ENCODE results near the gene CYP4F22.
"Not testable (repeated sequence)": the region's sequence is repeated elsewhere in the genome, so short reads cannot be mapped to it uniquely, and the experiment has no call there.

CYP4F22 gene

DNA sequence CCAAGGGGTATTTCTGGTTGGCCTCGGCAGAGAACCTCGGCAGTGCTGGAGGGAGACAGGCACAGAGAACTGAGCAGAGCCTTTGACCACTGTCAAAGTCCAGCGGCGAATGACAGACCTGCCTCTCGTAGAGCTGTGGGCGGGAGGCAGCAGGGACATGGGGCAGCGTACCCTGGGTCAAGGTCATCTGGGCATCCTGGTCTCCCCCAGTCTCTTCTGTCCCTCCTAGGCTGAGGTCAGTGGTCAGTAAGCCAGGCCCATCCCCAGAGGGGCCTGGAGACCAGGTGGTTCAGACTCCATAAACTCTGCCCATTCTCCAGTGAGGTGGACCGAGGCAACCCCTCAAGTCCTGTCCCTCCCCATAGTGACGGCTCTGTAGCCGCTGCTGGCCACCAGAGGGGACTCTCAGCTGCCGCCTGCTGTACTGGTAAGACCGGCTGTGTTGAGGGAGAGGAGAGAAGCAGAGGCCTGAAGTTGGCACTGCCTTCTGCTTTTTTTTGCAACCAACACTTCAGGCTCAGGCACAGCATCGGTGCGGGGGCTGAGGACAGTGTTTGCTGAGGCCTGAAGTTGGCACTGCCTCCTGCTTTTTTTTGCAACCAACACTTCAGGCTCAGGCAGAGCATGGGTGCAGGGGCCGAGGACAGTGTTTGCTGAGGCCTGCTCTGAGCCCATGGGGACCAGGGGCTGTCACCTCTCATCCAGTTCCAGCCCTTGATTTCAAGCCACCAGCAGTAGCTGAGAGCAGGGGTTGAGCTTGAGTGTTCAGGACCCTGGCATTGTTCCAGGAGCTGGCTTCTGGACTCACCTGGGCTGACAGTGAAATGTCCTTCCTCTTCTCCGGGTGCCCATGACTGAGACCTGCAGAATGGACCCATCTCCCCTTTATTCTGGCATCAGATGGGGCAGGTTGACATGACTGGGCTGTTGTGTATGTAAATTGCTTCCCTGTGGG is 28.7 kb upstream of the CYP4F22 start, which contains the start of gene PGLYRP2:
TSS of gene PGLYRP2 (minus strand) at position 111 of the 955 bp plus-strand sequence. CDS start 130 bp downstream, outside the sequence.
- DNase-seq (ENCODE audit: low read depth), result peak; percentile 77
- TF ChIP-seq, protein P1, sequence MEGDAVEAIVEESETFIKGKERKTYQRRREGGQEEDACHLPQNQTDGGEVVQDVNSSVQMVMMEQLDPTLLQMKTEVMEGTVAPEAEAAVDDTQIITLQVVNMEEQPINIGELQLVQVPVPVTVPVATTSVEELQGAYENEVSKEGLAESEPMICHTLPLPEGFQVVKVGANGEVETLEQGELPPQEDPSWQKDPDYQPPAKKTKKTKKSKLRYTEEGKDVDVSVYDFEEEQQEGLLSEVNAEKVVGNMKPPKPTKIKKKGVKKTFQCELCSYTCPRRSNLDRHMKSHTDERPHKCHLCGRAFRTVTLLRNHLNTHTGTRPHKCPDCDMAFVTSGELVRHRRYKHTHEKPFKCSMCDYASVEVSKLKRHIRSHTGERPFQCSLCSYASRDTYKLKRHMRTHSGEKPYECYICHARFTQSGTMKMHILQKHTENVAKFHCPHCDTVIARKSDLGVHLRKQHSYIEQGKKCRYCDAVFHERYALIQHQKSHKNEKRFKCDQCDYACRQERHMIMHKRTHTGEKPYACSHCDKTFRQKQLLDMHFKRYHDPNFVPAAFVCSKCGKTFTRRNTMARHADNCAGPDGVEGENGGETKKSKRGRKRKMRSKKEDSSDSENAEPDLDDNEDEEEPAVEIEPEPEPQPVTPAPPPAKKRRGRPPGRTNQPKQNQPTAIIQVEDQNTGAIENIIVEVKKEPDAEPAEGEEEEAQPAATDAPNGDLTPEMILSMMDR (IDR thresholded peaks at IDR 0.05; ENCODE audit: control insufficient read depth, extremely low read depth, insufficient read depth), result peak; percentile 66
- no peak within 1 kb of the TSS for H3K4me3 ChIP-seq (ENCODE audit: low read depth, low read length)

DNA sequence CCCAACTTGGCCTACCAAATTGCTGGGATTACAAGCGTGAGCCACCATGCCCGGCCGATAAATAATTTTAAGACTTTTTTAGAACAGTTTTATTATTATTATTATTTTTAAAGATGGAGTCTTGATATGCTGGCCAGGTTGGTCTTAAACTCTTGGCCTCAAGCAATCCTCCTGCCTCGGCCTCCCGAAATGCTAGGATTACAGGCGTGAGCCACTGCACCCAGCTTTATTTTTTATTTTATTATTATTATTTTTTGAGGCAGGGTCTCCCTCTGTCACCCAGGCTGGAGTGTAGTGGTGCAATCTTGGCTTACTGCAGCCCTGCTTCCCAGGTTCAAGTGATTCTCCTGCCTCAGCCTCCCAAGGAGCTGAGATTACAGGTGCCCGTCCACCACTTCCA is 27.3 kb upstream of the CYP4F22 start:
- not testable (repeated sequence) for H3K4me3 ChIP-seq (ENCODE audit: low read depth, low read length); DNase-seq (ENCODE audit: low read depth)

DNA sequence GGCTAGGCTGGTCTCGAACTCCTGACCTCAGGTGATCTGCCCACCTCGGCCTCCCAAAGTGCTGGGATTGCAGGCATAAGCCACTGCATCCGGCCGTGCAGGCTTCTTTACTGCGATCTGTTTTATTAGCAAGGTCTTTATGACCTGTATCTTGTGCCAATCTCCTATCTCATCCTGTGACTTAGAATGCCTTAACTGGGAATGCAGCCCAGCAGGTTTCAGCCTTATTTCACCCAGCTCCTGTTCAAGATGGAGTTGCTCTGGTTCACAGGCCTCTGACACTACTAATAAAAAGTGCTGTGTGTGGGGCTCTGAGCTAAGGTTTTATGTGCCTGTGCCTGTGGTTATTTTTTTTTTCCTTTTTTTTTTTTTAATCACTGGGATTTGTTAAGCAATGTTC is 22.6 kb upstream of the CYP4F22 start:
- H3K4me3 ChIP-seq (ENCODE audit: low read depth, low read length), result not testable (repeated sequence)
- peak; percentile 75 for DNase-seq (ENCODE audit: low read depth)

DNA sequence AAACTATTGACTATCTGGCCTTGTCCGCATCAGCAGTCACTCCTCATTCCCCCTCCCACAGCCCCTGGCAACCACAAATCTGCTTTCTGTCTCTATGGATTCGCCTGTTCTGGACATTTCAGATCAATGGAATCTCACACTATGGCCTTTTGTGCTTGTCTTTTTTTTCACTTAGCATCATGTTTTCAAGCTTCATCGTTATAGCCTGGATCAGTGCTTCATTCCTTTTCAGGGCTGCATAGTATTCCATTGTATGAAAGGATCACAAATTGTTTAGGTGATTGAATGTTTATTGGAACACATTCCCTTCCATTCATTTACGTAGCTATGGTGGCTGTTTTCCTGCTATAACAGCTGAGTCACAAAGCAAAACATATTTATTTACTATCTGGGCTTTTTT is 21.3 kb upstream of the CYP4F22 start:
- TF ChIP-seq, protein P1 (IDR thresholded peaks at IDR 0.05; ENCODE audit: control insufficient read depth, extremely low read depth, insufficient read depth), result no peak
- no peak for DNase-seq (ENCODE audit: low read depth)
- no peak overlapping the region for H3K4me3 ChIP-seq (ENCODE audit: low read depth, low read length)

DNA sequence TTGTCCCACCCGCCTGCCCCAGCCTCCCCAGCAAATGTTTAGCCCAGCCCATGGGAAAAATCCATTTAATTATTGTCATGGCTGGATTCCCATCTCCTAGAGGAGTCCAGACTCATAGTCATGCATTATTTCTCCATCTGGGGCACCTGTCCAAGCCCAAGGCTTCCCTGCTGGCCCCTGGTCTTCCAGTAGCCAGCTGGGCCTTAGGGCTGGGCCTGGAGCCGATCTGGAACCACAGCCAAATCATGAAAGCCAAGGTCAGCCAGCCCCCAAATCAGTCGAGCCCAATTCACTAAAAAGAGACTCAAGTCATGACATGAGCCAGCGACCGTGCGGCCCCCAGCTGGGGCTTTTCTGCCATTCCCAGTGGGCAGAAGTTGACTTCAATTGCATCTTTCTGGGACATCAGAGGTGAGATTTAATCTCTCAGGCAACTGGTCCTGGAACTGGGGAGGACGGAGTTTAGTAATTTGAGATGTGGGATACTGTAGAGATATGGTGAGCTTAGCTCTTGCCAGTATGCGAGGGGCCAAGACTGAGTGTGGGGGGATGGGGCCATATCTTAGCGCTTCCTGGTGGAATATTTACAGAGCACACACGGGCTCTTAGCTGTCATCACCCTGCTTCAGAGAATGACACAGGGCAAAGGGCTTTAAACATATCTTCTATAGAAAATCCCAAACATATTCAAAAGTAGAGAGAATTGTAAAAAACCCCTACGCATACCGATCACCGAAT is 19.7 kb upstream of the CYP4F22 start:
- no peak overlapping the region for H3K4me3 ChIP-seq (ENCODE audit: low read depth, low read length)
- TF ChIP-seq, protein P1 (IDR thresholded peaks at IDR 0.05; ENCODE audit: control insufficient read depth, extremely low read depth, insufficient read depth), result no peak

DNA sequence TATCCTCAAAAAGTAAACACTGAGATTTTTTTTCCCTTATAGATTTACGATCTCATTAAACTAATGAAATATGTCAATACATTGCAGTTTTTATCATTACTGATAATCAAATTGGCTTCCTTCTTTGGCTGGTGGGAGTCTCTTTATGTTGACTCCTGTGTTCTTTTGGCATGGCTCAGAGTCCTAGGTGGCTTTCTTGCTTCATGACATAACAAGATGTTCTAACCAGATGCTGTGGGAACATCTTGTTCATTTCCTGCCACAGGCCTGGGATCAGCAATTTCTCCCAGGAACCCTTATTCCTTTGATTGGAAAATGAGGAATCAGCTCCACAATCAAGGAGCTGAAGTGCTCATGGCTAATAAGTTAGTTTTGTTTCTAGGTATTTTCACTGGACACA is 13.2 kb upstream of the CYP4F22 start:
- H3K4me3 ChIP-seq (ENCODE audit: low read depth, low read length), result no peak overlapping the region
- DNase-seq (ENCODE audit: low read depth), result peak; percentile 97
- TF ChIP-seq, protein P1 (IDR thresholded peaks at IDR 0.05; ENCODE audit: control insufficient read depth, extremely low read depth, insufficient read depth), result no peak

More for the DNA sequence above, 19.7 kb upstream of the CYP4F22 start:
- DNase-seq (ENCODE audit: low read depth), result no peak

DNA sequence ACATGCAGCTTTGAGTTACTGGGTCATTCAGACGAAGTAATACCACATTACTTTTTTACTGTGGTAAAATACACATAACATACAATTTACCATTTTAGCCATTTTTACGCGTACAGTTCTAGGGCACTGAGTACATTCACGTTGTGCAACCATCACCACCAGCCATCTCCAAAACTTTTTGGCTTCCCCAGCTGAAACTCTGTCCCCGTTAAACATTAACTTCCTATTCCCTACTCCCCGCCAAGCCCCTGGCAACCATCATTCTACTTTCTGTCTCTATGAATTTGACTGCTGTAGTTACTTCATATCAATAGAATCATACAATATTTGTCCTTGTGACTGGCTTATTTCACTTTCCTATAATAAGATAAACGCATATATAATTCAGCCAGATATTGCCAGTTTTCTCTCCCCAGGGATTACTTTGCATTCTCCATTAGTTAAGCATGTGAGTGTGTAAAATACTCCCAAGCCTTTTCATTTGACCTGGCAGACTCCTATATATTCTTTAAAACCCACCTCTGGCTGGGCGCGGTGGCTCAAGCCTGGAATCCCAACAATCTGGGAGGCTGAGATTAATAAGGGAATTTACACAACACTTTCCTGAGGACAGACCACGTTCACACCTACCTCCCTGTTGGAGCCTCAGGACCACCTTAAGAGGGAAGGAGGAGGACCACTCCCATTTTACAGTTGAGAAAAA is 10.0 kb upstream of the CYP4F22 start:
- DNase-seq (ENCODE audit: low read depth), result no peak
- TF ChIP-seq, protein P1 (IDR thresholded peaks at IDR 0.05; ENCODE audit: control insufficient read depth, extremely low read depth, insufficient read depth), result no peak
- H3K4me3 ChIP-seq (ENCODE audit: low read depth, low read length), result no peak overlapping the region

Data from LNCaP clone FGC (cell line).